Heart left ventricle (tissue), 16 donors: ENCODE results near the gene PRR16. TPM values are rescaled to one million over a fixed set of nuclear protein-coding genes. Genes with fewer than 3 reads are reported as not detected.

Experiments used
- ATAC-seq, 4 donors: fragments of 200-7000 bp; cut with Tn5 transposase; one replicate each; pipeline ENCODE4 v1.9.1; 2020 to 2022; ENCODE audit warnings: moderate library complexity in 4 of 4, mild to moderate bottlenecking in 3 of 4, moderate number of reproducible peaks in 1 of 4
- DNase-seq, 5 donors: peaks; one replicate each; pipeline ENCODE4 v3.0.0-alpha.2; 2020
- H3K27ac ChIP-seq, 12 donors: fragments of 200-600 bp; sonication (generic) in 4 of 12; one replicate each; pipeline versions ENCODE4 v1.5.0 to v1.8.0; 2016 to 2022; ENCODE audit warnings: mild to moderate bottlenecking in 2 of 12
- H3K27me3 ChIP-seq, 9 donors: fragments of 200-600 bp; sonication (generic) in 2 of 9; one replicate each; pipeline versions ENCODE4 v1.5.1 to v1.8.0; 2016 to 2022; ENCODE audit warnings: mild to moderate bottlenecking in 3 of 9
- H3K36me3 ChIP-seq, 9 donors: fragments of 200-600 bp; sonication (generic) in 2 of 9; one replicate each; pipeline versions ENCODE4 v1.5.0 to v1.8.0; 2018 to 2022; ENCODE audit warnings: mild to moderate bottlenecking in 2 of 9
- H3K4me1 ChIP-seq, 12 donors: fragments of 200-600 bp; sonication (generic) in 4 of 12; one replicate each; pipeline versions ENCODE4 v1.5.0 to v1.8.0; 2016 to 2022; ENCODE audit warnings: mild to moderate bottlenecking in 3 of 12
- H3K4me3 ChIP-seq, 12 donors: fragments of 200-600 bp; sonication (generic) in 4 of 12; one replicate each; pipeline versions ENCODE4 v1.5.0 to v1.8.0; 2017 to 2022; ENCODE audit warnings: mild to moderate bottlenecking in 9 of 12, moderate library complexity in 4 of 12
- H3K9me3 ChIP-seq, 12 donors: fragments of 200-600 bp; sonication (generic) in 4 of 12; one replicate each; pipeline versions ENCODE4 v1.5.0 to v1.8.0; 2016 to 2022; ENCODE audit warnings: mild to moderate bottlenecking in 1 of 12
- POLR2A ChIP-seq, 2 donors: fragments of 450-650 bp; IDR thresholded peaks; one replicate each; pipeline ENCODE4 v1.6.1; 2017; ENCODE audit warnings: antibody characterized with exemption in 2 of 2, mild to moderate bottlenecking in 2 of 2, moderate library complexity in 2 of 2
- WGBS, 4 donors: extraction: QIAGEN DNeasy Blood & Tissue Kit in 2 of 4; methylation state at CpG; one replicate each; pipeline versions ENCODE4 v1.1.5 to v1.1.7; 2013 to 2018; 5-methylcytosine and 5-hydroxymethylcytosine counted together
- intact Hi-C, 10 donors: fragments of 100-400 bp; cut with DNase I; formaldehyde crosslinking; loops; one replicate each; pipeline versions ENCODE4 v1.11.1 to v1.14.2; 2022
- polyA plus RNA-seq, 2 donors: library from polyadenylated mRNA; stranded (reverse); fragments of 200-250 nt; gene quantifications; one replicate each; pipeline ENCODE4 v1.2.3, GENCODE V29; 2013
- total RNA-seq, 9 donors: library from RNA; depleted of rRNA in 2 of 9; stranded (reverse); fragments of >200 nt in 2 of 9; fragmentation: NEBNext Ultra II Directional in 3 of 9; extraction: Animal tissue kit (Norgen Biotek cat#: 25700) in 3 of 9; gene quantifications; one replicate each; pipeline versions ENCODE4 v1.1.0 to v1.2.4, GENCODE V29; 2016 to 2023
- TF ChIP-seq, protein P1 (sequence below), 12 donors: fragments of 200-600 bp; sonication (generic) in 4 of 12; IDR thresholded peaks; one replicate each; pipeline versions ENCODE4 v1.5.0 to v1.8.0; 2018 to 2022; ENCODE audit warnings: antibody characterized with exemption in 12 of 12, mild to moderate bottlenecking in 5 of 12
- donor health status: ischemic (EF 13 %, LVEDD 7.1; RV severe dilation, severe dysfunction).
- donor health status: healthy with polysubstance abuse.
- donor health status: DM: no; HTN: yes; CAD: no.
- donor health status: DM: no; HTN: no; CAD: no.
- donor health status: ischemic (EF 25% LVEDD 6.9; RV normal size, moderate dysfunction).
- donor health status: ischemic (EF 25% LVEDD 5.7; RV mildly dilated, moderate dysfunction).
- donor health status: healthy.
- donor health status: DM: yes; HTN: yes; CAD: no.
- donor health status: ischemic (EF 35%, LVEDD 5.7; RV mildly dilated, moderate dysfunction).
- donor health status: nonischemic (EF 11% LVEDD 7.7; RV severe dilation, severe dysfunction).
- donor health status: DM: yes; HTN: yes; CAD: no.
- donor health status: PGD.
- donor health status: ischemic (EF 29% LVEDD 5.4; RV normal size, mild dysfunction).
- donor health status: nonischemic (EF 23%, LVEDD 6.1; RV moderate dilation, normal function).

PRR16 gene
- total and polyA plus RNA-seq, 11 donors = 4.0 to 18.8 (median 8.3) TPM

DNA sequence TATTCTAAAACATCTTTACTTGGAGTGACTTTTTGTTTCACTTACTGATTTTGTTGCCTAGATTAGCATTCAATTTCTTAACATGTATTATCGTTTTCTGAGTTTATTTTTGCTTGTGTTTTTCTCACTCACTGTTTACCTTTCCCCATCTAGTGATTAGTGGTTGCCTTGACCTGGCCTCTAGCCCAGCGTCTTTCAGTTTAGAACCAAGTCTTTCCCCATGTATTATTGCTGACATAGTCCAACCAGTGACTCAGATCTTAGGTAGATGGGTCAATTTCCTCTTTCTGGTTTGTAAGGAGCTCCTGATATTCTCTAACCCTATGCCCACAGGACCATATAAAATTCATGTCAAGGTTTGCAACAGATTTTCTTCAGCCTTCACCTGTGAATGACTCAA, 135.5 kb downstream of the PRR16 start:
- WGBS, 4 donors = 34 to 58% (median 47%) methylated on average over 2 of the region's 2 CpGs
- Histone ChIP-seq H3K4me3 (no peak overlapping the region), H3K36me3 (no peaks in the 10 kb centered on the region), H3K27ac (no peak overlapping the region), H3K27me3 (no peaks in the 10 kb centered on the region), H3K4me1 (no peaks in the 10 kb centered on the region), H3K9me3 (peaks cover 0 to 26% (median 2%) of the 10 kb centered on the region in 12 donors)
- no peak for ATAC-seq
- no peak for DNase-seq
- no peak for TF ChIP-seq POLR2A (IDR thresholded peaks at IDR 0.05)
- TF ChIP-seq, protein P1, sequence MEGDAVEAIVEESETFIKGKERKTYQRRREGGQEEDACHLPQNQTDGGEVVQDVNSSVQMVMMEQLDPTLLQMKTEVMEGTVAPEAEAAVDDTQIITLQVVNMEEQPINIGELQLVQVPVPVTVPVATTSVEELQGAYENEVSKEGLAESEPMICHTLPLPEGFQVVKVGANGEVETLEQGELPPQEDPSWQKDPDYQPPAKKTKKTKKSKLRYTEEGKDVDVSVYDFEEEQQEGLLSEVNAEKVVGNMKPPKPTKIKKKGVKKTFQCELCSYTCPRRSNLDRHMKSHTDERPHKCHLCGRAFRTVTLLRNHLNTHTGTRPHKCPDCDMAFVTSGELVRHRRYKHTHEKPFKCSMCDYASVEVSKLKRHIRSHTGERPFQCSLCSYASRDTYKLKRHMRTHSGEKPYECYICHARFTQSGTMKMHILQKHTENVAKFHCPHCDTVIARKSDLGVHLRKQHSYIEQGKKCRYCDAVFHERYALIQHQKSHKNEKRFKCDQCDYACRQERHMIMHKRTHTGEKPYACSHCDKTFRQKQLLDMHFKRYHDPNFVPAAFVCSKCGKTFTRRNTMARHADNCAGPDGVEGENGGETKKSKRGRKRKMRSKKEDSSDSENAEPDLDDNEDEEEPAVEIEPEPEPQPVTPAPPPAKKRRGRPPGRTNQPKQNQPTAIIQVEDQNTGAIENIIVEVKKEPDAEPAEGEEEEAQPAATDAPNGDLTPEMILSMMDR (IDR thresholded peaks at IDR 0.05) = no peak
- intact Hi-C loops = no loop called here

GRCh38 chr5:120600639-120601038, 136.5 kb downstream of the PRR16 start:
- peaks cover 0 to 26% (median 2%) of the 10 kb centered on the region in 12 donors for H3K9me3 ChIP-seq
- TF ChIP-seq, protein P1 (IDR thresholded peaks at IDR 0.05) = no peak
- TF ChIP-seq POLR2A (IDR thresholded peaks at IDR 0.05) = no peak
- no peaks in the 10 kb centered on the region for H3K36me3 ChIP-seq
- no peaks in the 10 kb centered on the region for H3K27me3 ChIP-seq
- no peak for DNase-seq
- H3K4me1 ChIP-seq = no peaks in the 10 kb centered on the region
- H3K27ac ChIP-seq = no peak overlapping the region
- ATAC-seq = no peak
- no peak overlapping the region for H3K4me3 ChIP-seq
- WGBS, 4 donors = 92 to 95% (median 94%) methylated on average over 4 of the region's 4 CpGs
- intact Hi-C loops = no loop called here

DNA sequence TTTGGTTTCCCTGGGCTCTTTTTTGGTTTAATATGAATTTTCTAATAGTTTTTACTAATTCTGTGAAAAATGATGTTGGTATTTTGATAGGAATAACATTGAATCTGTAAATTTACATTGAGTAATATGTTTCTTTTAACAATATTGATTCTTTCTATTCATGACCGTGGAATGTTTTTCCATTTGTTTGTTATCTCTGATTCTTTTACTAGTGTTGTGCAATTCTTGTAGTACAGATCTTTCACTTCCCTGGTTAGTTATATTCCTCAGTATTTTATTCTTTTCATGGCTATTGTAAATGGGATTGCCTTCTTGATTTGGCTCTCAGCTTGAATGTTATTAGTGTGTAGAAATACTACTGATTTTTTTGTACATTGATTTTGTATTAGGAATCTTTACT, 137.9 kb downstream of the PRR16 start:
- DNase-seq = no peak
- Histone ChIP-seq H3K9me3 (peaks cover 0 to 26% (median 2%) of the 10 kb centered on the region in 12 donors), H3K27ac (no peak overlapping the region), H3K27me3 (no peaks in the 10 kb centered on the region), H3K4me1 (no peaks in the 10 kb centered on the region), H3K4me3 (no peak overlapping the region), H3K36me3 (no peaks in the 10 kb centered on the region)
- no peak for ATAC-seq
- WGBS, 4 donors = 88 to 98% (median 91%) methylated on average over 1 of the region's 1 CpG
- TF ChIP-seq, protein P1 (IDR thresholded peaks at IDR 0.05) = no peak
- TF ChIP-seq POLR2A (IDR thresholded peaks at IDR 0.05) = no peak
- intact Hi-C loops = no loop called here

DNA sequence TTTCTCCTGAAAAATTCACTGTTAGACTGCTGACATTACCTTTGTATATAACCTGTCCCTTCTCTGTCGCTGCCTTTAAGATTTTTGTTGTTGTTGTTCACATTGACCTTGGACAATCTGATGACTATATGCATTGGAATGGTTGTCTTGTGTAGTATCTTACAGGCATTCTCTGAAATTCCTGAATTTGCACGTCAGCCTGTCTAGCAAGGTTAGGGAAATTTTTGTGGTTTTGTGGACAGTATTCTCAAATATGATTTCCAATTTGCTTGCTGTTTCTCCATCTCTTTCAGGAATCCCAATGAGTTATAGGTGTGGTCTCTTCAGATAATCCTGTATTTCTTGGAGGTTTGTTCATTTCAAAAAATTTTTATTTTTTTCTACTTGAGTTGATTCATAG, 140.8 kb downstream of the PRR16 start:
- intact Hi-C loops = no loop called here

More for the DNA sequence above, 140.8 kb downstream of the PRR16 start:
- 78 to 83% (median 81%) methylated on average over 2 of the region's 2 CpGs for WGBS, 4 donors
- no peak for TF ChIP-seq POLR2A (IDR thresholded peaks at IDR 0.05)
- TF ChIP-seq, protein P1 (IDR thresholded peaks at IDR 0.05) = no peak
- DNase-seq (no peak), ATAC-seq (no peak)
- peaks cover 0 to 26% (median 2%) of the 10 kb centered on the region in 12 donors for H3K9me3 ChIP-seq
- peaks cover 0 to 6% (median 0%) of the 10 kb centered on the region in 12 donors for H3K4me1 ChIP-seq
- no peaks in the 10 kb centered on the region for H3K36me3 ChIP-seq
- no peak overlapping the region for H3K4me3 ChIP-seq
- no peaks in the 10 kb centered on the region for H3K27me3 ChIP-seq
- no peak overlapping the region for H3K27ac ChIP-seq
